Activated naive CD4-positive, alpha-beta T cell treated with anti-CD3 and anti-CD28 coated beads for 36 hours (primary cell): ENCODE measurements around the gene STARD5. TPM values are rescaled to one million over a fixed set of nuclear protein-coding genes. Genes with fewer than 3 reads are reported as not detected.

Source experiments
- CTCF ChIA-PET: fragments of 350-600 bp; sonication (Branson Sonifier 250); formaldehyde crosslinking; loops from one replicate; lab custom pipeline; 2021; ENCODE audit warnings: antibody characterized with exemption; lab: Charles Lee
- DNase-seq: peaks from one replicate; pipeline ENCODE4 v3.0.0-alpha.2; 2020
- H3K27ac Mint-ChIP-seq: one replicate; pipeline ENCODE4 v1.8.0; 2021; ENCODE audit warnings: mild to moderate bottlenecking, mixed read lengths
- H3K27me3 Mint-ChIP-seq: one replicate; pipeline ENCODE4 v1.8.0; 2021; ENCODE audit warnings: low read depth, mixed read lengths
- H3K36me3 Mint-ChIP-seq: one replicate; pipeline ENCODE4 v1.8.0; 2021; ENCODE audit warnings: low read depth, mixed read lengths
- H3K4me1 Mint-ChIP-seq: one replicate; pipeline ENCODE4 v1.8.0; 2021; ENCODE audit warnings: low read depth, mixed read lengths
- H3K4me3 Mint-ChIP-seq: one replicate; pipeline ENCODE4 v1.8.0; 2021; ENCODE audit warnings: mild to moderate bottlenecking, moderate library complexity, mixed read lengths
- H3K9me3 Mint-ChIP-seq: one replicate; pipeline ENCODE4 v1.8.0; 2021; ENCODE audit warnings: mixed read lengths
- intact Hi-C: fragments of 100-400 bp; cut with micrococcal nuclease; formaldehyde crosslinking; loops from one replicate; pipeline ENCODE4 v1.15.1; 2023
- total RNA-seq, 2 experiments: library from RNA; stranded (reverse); gene quantifications; one replicate each; pipeline ENCODE4 v1.2.3, GENCODE V29; 2021

Gene STARD5
- total RNA-seq, 2 experiments from 2014 or later: 10.1 to 11.7 TPM

GRCh38 chr15:81288616-81289015 is 35.3 kb downstream of the STARD5 start:
- H3K36me3 Mint-ChIP-seq: peaks cover 26% of the 10 kb centered on the region
- intact Hi-C loops: loop anchor here (10.0 kb wide), 1 partner anchor 1116 kb away; no protein-coding TSS in a partner anchor
- no peaks in the 10 kb centered on the region for H3K27me3 Mint-ChIP-seq
- CTCF ChIA-PET: no interaction called here
- H3K9me3 Mint-ChIP-seq: peaks cover 3% of the 10 kb centered on the region
- peaks cover 91% of the 10 kb centered on the region for H3K4me1 Mint-ChIP-seq
- peak overlapping the region; percentile 73 for H3K27ac Mint-ChIP-seq
- no peak for DNase-seq
- H3K4me3 Mint-ChIP-seq: no peak overlapping the region

DNA sequence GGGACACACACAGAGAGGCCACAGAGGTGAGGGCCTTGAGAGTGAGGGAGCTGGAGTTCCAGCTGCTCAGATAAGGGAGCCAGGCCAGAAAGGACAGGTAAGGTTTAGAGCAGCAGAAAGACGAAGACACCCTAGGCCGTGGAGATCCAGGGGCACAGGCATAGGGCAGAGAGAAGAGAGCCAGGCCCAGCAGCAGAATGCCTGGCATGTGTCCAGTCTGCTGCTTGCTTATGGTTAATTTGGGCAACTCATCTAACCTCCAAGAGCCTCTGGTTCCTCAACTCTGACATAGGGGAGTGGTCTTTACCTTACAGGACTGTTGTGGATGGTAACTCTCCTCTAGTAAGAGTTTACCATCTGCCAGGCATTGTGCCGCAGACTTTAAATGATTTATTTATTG is 35.9 kb downstream of the STARD5 start:
- Mint-ChIP-seq H3K27ac (peak overlapping the region; percentile 95), H3K36me3 (peaks cover 26% of the 10 kb centered on the region), H3K9me3 (peaks cover 3% of the 10 kb centered on the region), H3K4me1 (peaks cover 89% of the 10 kb centered on the region), H3K4me3 (no peak overlapping the region), H3K27me3 (no peaks in the 10 kb centered on the region)
- CTCF ChIA-PET: interaction anchor here (2.6 kb wide), 1 partner anchor 22 kb away, joined by 15 read pairs; no protein-coding TSS in a partner anchor
- DNase-seq: no peak
- intact Hi-C loops: loop anchor here (10.0 kb wide), 1 partner anchor 1117 kb away; no protein-coding TSS in a partner anchor

- peak overlapping the region; percentile 95 for H3K27ac Mint-ChIP-seq
- DNase-seq: peak; percentile 52
- intact Hi-C loops: loop anchor here (1.0 to 10.0 kb wide), 5 partner anchors 8 to 1118 kb away; partner anchors contain the start of genes STARD5 and TLNRD1
- no peaks in the 10 kb centered on the region for H3K27me3 Mint-ChIP-seq
- peaks cover 25% of the 10 kb centered on the region for H3K36me3 Mint-ChIP-seq
- peak overlapping the region; percentile 75 for H3K4me3 Mint-ChIP-seq
- H3K4me1 Mint-ChIP-seq: peaks cover 83% of the 10 kb centered on the region
- H3K9me3 Mint-ChIP-seq: peaks cover 3% of the 10 kb centered on the region
- CTCF ChIA-PET: interaction anchor here (0.6 to 2.6 kb wide), 9 partner anchors 8 to 180 kb away, joined by 3 to 15 read pairs (median 4); no protein-coding TSS in a partner anchor
These were observed 37.3 kb downstream of the STARD5 start for GRCh38 chr15:81286621-81287121.

GRCh38 chr15:81285461-81285860 is 38.5 kb downstream of the STARD5 start:
- Mint-ChIP-seq H3K4me1 (peaks cover 84% of the 10 kb centered on the region), H3K4me3 (peak overlapping the region; percentile 75), H3K27me3 (no peaks in the 10 kb centered on the region), H3K9me3 (peaks cover 3% of the 10 kb centered on the region), H3K27ac (peak overlapping the region; percentile 95), H3K36me3 (peaks cover 29% of the 10 kb centered on the region)
- DNase-seq: peak; percentile 6
- CTCF ChIA-PET: interaction anchor here (1.1 to 2.6 kb wide), 4 partner anchors 8 to 19 kb away, joined by 3 to 15 read pairs (median 4); no protein-coding TSS in a partner anchor
- intact Hi-C loops: loop anchor here (10.0 kb wide), 1 partner anchor 1119 kb away; no protein-coding TSS in a partner anchor

DNA sequence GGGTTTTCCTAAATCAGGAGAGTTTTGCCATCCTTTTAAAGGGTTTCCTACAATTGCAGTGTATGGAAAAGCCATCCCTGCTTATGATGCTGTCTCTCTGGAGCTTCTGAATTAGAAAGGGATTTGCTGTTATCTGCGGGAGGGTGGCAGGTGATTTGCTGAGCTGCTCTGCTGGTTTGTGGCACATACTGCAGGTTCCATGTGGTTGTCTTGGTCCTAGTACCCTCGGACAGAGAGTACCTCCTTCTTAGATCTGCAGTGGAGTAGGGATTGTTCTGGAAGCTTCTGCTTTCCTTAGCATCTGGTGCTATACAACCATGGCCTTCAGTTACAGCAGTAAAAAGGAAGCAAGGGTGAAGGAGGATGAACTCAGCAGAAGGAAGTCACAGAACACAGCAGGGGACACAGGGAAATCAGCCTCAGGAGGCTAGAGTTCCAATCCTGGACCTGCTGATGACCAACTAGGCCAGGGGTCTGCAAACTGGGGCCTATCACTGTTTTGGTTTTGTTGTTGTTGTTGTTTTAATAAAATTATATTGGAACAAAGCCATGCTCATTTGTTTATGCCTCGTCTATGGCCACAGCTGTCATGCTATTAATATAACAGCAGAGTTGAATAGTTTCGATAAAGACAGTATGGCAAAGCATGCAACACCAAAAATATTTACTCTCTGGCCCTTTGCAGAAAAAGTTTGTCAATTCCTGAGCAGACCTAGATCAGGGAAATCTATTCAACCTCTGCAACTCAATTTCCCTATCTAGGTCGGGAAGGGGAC is 39.5 kb downstream of the STARD5 start:
- H3K27me3 Mint-ChIP-seq: no peaks in the 10 kb centered on the region
- peaks cover 84% of the 10 kb centered on the region for H3K4me1 Mint-ChIP-seq
- peaks cover 30% of the 10 kb centered on the region for H3K36me3 Mint-ChIP-seq
- DNase-seq: no peak
- peaks cover 3% of the 10 kb centered on the region for H3K9me3 Mint-ChIP-seq
- H3K4me3 Mint-ChIP-seq: peak overlapping the region; percentile 19
- CTCF ChIA-PET: interaction anchor here (0.5 to 2.7 kb wide), 4 partner anchors 9 to 49 kb away, joined by 3 to 12 read pairs (median 9); no protein-coding TSS in a partner anchor
- intact Hi-C loops: loop anchor here (10.0 kb wide), 1 partner anchor 1120 kb away; no protein-coding TSS in a partner anchor
- peak overlapping the region; percentile 95 for H3K27ac Mint-ChIP-seq

- DNase-seq: peak; percentile 1
- Mint-ChIP-seq H3K27me3 (no peaks in the 10 kb centered on the region), H3K4me3 (no peak overlapping the region), H3K4me1 (peaks cover 81% of the 10 kb centered on the region), H3K36me3 (peaks cover 26% of the 10 kb centered on the region), H3K9me3 (peaks cover 7% of the 10 kb centered on the region), H3K27ac (no peak overlapping the region)
- CTCF ChIA-PET: interaction anchor here (0.6 to 2.7 kb wide), 5 partner anchors 8 to 117 kb away, joined by 3 to 12 read pairs (median 8); no protein-coding TSS in a partner anchor
- intact Hi-C loops: loop anchor here (10.0 kb wide), 1 partner anchor 1122 kb away; no protein-coding TSS in a partner anchor
These were observed 41.0 kb downstream of the STARD5 start for GRCh38 chr15:81282911-81283310.

- CTCF ChIA-PET: interaction anchor here (2.4 to 2.7 kb wide), 2 partner anchors 8 to 10 kb away, joined by 8 to 12 read pairs; no protein-coding TSS in a partner anchor
- Mint-ChIP-seq H3K9me3 (peaks cover 9% of the 10 kb centered on the region), H3K27ac (no peak overlapping the region), H3K4me1 (peaks cover 80% of the 10 kb centered on the region), H3K36me3 (peaks cover 26% of the 10 kb centered on the region), H3K27me3 (no peaks in the 10 kb centered on the region), H3K4me3 (no peak overlapping the region)
- peak; percentile 1 for DNase-seq
- intact Hi-C loops: loop anchor here (10.0 kb wide), 1 partner anchor 1122 kb away; no protein-coding TSS in a partner anchor
These were observed 41.4 kb downstream of the STARD5 start for GRCh38 chr15:81282606-81282895.

DNA sequence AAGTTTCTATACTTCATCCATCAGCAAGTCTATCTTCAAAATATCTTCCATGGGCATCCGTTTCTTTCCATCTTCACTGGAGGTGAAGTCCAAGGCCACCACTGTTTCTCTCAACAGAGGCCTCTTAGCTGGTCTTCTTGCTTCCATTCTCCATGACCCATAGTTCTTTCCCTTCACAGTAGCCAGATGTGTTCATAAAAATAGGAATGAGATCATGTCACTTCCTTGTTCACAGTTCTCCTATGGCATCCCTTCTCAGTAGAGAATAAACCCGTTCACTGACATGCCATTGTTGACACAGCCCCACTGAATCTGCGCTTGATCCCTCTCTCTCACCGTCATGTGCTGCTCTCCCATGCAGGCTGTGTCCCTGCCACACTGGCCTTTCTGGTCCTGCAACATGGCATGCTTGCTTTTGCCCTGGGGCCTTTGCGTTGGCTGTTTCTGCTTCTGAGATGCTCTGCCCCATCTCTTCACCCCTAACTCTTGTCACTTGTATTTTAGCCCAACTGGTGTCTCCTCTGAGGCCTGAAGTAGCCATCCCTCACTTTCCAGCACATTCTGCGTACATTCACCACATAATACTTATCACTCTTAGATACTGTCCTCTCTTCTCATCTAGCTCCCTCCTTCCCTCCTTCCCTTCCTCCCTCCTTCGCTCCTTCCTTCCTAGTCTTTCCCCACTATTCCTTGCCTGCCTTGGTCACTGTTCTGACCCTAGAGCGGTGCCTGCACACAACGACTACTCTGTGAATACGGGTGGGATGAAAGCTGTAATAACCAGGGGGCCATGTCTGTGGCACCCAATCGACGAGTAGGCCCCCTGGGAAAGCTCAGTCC is 42.0 kb downstream of the STARD5 start:
- peak overlapping the region; percentile 37 for H3K27ac Mint-ChIP-seq
- H3K4me3 Mint-ChIP-seq: no peak overlapping the region
- peaks cover 12% of the 10 kb centered on the region for H3K9me3 Mint-ChIP-seq
- H3K36me3 Mint-ChIP-seq: peaks cover 30% of the 10 kb centered on the region
- H3K4me1 Mint-ChIP-seq: peaks cover 77% of the 10 kb centered on the region
- intact Hi-C loops: loop anchor here (10.0 kb wide), 1 partner anchor 1123 kb away; no protein-coding TSS in a partner anchor
- DNase-seq: peak; percentile 1
- CTCF ChIA-PET: interaction anchor here (2.0 to 2.7 kb wide), 3 partner anchors 7 to 119 kb away, joined by 6 to 12 read pairs (median 8); no protein-coding TSS in a partner anchor
- H3K27me3 Mint-ChIP-seq: no peaks in the 10 kb centered on the region

- Mint-ChIP-seq H3K36me3 (peaks cover 32% of the 10 kb centered on the region), H3K4me1 (peaks cover 75% of the 10 kb centered on the region), H3K27ac (peak overlapping the region; percentile 2), H3K27me3 (no peaks in the 10 kb centered on the region), H3K9me3 (peaks cover 16% of the 10 kb centered on the region), H3K4me3 (no peak overlapping the region)
- intact Hi-C loops: loop anchor here (10.0 kb wide), 1 partner anchor 1123 kb away; no protein-coding TSS in a partner anchor
- DNase-seq: peak; percentile 4
- CTCF ChIA-PET: interaction anchor here (1.5 to 2.0 kb wide), 3 partner anchors 10 to 120 kb away, joined by 6 to 8 read pairs (median 6); no protein-coding TSS in a partner anchor
These were observed 42.5 kb downstream of the STARD5 start for GRCh38 chr15:81281456-81281735.

DNA sequence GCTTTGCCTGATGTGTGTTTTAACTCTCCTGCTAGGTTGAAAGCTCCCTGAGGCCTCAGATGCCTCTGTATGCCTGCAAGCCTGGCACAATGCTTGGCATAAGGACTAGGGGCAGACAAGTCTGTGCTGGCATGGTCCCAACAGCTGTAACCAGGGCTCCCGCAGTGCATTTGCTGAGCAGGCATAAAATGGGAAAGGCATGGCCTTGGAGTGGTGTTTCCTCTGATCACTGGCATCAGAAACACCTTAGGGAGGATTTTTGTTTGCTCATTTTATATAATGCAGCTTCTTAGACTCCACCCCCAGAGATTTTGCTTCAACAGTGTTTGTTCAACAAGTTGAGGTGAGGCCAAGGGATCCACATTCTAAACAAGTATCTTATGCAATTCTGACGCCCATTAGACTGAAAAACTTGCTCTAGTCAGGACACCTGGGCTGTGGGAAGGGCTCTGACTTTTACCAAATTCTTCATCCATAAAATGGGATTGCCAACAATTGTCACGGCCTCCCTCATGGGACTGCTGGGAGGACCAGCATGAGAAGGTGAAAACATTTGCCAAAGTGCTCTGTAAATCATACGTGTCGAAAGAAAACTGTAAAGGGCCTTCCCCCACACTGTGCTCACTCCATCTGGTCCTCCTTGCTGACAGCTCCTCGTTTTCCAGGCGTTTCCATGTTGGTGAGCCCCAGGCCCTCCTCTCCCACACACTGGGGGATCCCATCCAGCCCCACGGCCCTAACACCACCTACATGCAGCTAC is 43.1 kb downstream of the STARD5 start:
- Mint-ChIP-seq H3K9me3 (peaks cover 16% of the 10 kb centered on the region), H3K27ac (peak overlapping the region; percentile 33), H3K27me3 (no peaks in the 10 kb centered on the region), H3K4me1 (peaks cover 75% of the 10 kb centered on the region), H3K36me3 (peaks cover 32% of the 10 kb centered on the region), H3K4me3 (no peak overlapping the region)
- CTCF ChIA-PET: interaction anchor here (0.8 to 2.0 kb wide), 6 partner anchors 10 to 120 kb away, joined by 3 to 8 read pairs (median 6); no protein-coding TSS in a partner anchor
- peak; percentile 3 for DNase-seq
- intact Hi-C loops: loop anchor here (10.0 kb wide), 1 partner anchor 1124 kb away; no protein-coding TSS in a partner anchor
